GM19372 (cell line): ENCODE results near the gene G6PC3.
"Not testable (repeated sequence)": the region's sequence is repeated elsewhere in the genome, so short reads cannot be mapped to it uniquely, and the experiment has no call there.

Source experiments
- ATAC-seq: cut with Tn5 transposase; IDR thresholded peaks from one replicate; pipeline ENCODE4 v1.9.1; 2021; ENCODE audit warnings: mild to moderate bottlenecking, low read depth, moderate library complexity; ENCODE audit not compliant: unreplicated experiment

G6PC3 gene

DNA sequence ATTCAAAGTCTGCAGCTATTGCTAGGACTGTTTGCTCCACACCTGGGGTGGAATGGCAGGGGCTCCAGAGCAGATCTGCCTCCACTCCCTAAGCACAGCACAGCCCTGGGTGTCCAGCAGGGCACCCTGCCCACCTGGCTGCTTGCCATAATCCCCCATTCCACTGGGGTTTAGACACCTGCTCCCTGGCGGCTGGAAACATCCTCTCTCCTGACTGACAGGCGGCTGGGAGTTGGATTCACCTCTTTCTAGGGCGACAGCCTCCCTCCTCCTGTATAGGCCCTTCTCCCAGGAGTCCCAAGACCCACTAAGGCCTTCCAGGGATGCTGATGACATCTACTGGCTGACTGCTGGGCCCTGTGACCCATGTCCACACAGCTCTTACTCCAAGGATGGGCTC, 34.9 kb downstream of the G6PC3 start:
- no peak for ATAC-seq

DNA sequence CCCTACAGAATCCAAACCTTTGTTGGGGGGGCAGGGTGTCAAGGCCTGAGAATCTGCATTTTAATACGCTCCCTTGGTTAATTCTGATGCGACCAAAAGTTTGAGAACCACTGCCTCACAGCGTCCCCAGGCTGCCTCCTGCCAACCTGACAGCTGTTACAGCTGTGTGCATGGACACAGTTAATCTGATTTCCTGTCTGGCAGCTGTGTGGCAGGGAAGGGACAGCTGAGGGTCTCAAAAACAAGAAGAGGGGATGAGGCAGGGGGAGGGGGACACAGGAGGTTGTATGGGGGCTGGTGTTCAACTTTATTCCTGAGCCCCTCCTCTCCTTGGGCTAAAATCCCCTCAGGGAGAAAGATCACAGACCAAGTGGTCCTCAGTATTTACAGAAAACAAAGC, 35.4 kb downstream of the G6PC3 start:
- ATAC-seq: no peak

DNA sequence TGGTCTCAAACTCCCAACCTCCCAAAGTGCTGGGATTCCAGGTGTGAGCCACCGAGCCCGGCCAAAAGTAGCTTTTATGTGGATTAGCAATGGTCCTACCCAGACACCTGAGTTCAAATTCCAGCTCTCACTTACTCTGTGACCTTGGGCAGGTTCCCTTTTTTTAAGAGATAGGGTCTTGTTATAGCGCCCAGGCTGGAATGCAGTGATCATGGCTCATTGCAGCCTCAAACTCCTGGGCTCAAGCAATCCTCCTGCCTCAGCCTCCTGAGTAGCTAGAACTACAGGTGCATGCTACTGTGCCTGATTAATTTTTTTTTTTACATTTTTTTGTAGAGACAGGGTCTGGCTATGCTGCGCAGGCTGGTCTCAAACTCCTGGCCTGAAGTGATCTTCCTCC, 36.3 kb downstream of the G6PC3 start:
- no peak for ATAC-seq

DNA sequence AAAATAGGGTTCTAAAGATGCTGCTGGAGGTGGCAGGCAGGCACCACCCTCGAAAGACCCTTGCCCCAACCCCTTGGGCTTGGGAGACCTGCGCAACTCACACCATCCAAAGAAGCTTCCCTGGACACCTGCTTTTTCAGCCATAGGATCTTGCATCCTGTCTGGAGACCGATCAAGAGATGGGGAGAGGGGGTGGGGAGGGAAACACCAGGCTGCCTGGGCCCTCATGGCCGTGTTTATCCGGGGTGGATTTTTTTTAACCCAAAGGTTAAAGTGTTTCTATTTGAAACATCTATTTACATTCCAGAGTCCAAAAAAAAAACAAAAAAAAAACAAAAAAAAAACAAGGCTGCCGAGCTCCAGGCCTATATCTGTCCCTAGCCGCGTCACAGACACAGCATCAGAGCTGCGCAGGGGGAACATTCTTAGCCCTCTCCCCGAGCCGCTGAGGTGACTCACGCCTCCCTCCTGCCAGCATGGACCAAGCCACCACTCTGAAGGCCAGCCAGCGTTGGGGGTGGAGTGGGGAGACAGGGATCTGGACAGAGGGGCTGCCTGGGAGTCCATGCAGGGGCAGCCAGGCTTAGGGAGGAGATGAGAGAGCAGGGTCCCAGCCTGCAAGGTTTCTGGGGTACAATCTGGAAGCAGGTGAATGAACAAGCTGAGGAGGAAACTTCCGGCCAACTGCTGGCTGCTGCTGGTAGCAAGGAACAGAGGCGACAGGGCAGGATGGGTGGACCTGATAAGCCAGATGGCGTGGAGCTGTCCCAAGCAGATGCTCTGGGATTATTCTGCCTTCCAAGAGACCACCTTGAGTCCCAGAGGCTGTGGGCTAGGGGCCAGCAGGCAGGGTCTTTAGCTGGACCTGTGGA, 38.1 kb downstream of the G6PC3 start:
- no peak for ATAC-seq

DNA sequence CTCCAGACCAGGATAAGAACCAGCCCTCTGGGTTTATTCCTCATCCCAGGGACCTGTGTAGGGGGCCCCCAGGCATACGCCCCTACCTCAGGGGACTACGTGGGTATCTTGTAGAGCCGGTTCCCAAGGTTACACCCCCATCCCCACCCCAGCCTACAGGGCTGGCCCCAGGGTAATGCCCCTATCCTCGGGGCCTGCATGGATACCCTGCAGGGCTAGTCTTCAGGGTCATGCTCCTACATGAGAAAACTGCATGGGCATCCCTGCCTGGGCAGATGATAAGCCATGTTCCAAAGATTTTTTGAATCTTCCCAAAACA, 38.7 kb downstream of the G6PC3 start:
- ATAC-seq: no peak

DNA sequence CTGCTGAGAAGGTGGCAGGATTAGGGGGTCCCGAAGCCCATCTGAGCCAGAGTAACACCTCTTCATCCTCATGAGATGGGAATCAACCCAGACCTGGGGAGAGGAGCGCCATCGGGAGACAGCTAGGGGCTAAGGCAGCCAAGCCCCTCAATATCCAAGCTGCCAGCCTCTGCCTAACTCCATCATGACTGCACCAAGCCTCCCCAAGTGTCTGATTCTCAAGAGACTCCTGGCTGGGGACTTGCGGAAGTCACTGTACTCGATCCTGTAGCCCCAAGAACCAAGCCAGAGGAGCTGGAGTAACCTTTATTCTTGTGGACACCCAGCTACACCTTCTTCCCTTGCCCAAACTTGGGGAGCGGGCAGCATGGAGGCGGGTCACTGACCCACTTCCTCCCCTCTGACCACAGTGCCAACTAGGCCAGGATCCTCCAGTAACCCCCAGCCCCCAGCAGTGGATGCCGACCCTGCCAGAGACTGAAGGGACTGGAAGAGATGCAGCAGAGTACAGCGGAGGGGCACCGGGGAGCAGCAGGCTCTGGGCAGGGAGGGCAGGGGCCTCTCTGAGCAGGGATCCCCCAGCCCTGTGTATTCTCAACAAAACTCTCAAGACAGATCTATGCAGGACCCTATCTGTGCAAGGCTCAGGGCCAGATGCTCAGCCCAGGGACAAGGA, 39.6 kb downstream of the G6PC3 start:
- ATAC-seq: no peak

DNA sequence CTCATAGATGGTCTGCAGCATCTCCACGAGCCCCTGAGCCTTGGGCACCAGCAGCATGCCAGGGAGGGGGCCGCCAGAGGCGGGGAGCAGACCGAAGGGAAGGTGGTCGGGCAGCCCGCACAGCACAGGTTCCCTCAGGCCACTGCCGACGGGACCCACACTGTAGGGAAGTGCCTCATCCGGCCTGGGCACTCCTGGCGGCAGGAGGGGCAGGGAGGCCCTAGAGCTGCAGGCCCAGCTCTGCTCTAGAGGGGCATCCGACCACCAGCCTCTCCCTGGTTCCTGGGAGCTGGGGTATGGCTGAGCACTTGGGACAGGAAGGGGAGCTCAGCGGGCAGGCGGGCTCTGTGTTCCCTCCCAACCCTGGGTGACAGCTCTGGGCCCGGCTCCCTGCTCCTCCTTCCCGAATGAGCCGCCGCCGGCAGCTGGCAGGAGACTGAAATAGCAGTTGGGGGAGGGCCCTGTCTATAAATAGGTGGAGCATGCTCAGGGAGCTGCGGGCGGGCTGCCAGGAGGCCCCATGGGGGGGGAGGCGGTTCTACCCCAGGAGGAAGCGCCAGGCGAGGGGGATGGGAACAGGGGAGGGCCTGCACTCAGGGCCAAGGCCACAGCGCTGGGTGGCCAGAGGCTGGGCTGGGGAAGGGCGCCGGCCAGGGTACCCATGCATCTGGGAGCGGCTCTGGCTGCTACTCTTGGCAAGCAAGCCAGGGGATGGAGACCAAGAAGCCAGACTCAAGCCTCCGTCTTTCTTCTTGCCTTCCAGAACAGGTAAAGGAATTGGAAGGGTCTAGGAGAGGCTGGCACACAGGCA, 40.5 kb downstream of the G6PC3 start:
- no peak for ATAC-seq

DNA sequence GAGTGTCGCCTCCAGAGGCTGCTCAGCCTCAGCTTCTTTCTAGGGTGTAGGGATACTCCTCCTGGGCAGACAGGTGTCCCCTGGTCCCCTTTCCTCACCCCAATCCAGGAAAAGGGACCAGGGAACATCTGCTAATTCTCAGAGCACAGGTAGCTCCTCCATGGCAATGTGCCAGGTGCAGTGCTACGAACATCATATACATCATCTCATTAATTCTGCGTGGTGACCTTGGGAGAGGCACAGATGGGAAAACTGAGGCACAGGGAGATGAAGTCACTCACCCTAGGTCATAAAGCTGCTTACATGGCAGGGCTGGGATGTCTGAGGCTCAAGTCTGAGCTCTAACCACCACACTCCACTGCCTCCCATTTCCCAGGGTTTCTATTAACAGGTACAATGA, 41.2 kb downstream of the G6PC3 start:
- ATAC-seq: no peak

DNA sequence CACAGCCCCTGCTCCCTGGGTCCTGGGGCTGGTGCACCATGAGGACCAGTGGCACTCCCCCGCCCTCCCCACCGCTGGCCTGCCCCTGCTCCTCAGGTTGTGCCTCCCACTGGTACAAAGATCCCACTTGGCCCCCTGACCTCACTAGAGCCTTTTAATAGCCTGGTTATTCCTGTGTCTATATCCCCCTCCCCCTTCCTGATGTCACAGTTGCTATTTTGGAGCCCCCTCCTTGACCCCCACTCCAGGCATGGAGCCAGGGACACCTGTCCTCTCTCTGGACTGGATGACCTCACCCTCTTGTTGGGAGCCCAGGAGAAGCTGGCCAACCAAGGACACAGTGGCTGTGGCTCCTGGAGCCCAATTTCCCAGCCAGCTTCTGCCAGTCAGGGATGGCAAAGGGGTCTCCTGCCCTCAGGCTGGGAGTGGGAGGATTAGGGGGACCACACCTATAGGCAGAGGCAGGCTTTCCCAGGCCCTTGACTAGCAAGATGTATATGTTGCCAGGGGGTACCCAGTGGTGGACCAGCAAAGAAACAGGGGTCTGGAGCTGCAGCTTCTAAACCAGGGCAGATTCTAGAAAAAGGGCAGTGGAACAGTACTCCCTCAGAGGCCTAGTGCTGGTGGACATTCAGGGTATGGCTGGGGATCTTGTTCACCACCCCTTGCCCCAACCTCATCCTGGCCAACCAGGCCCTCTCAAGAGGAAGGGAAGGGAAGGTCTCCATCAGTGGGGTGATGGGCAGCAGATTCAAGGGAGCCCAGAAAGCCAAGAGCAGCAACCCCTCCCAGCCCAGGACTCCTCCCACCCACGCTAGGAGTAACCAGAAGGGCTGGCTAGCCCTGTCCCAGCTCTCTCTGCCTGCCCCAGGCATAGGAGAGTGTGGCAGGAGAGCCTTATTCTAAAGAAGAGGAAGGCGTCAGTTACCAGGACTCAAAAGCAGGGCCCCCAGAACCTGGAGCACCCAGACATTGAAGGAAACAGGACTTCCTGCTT, 42.0 kb downstream of the G6PC3 start:
- ATAC-seq: no peak

DNA sequence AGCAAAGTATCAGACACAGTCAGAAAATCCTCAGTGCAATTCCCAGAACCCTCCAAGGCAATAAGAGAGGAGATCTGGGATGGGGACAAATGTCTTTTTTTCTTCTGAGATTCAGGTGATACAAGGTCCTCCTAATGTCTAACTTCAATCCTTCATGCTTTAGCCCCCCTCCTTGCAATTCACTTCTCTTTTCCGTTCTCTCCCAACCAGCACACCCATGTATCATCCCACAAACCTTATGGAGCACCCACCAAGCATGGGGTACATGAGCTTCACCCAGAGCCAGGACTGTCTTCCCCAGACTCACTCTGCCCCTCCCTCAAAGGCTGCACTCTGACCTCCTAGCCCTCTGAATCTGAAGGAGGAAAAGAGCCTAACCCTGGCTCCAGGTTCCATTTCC, 42.8 kb downstream of the G6PC3 start:
- ATAC-seq: no peak

DNA sequence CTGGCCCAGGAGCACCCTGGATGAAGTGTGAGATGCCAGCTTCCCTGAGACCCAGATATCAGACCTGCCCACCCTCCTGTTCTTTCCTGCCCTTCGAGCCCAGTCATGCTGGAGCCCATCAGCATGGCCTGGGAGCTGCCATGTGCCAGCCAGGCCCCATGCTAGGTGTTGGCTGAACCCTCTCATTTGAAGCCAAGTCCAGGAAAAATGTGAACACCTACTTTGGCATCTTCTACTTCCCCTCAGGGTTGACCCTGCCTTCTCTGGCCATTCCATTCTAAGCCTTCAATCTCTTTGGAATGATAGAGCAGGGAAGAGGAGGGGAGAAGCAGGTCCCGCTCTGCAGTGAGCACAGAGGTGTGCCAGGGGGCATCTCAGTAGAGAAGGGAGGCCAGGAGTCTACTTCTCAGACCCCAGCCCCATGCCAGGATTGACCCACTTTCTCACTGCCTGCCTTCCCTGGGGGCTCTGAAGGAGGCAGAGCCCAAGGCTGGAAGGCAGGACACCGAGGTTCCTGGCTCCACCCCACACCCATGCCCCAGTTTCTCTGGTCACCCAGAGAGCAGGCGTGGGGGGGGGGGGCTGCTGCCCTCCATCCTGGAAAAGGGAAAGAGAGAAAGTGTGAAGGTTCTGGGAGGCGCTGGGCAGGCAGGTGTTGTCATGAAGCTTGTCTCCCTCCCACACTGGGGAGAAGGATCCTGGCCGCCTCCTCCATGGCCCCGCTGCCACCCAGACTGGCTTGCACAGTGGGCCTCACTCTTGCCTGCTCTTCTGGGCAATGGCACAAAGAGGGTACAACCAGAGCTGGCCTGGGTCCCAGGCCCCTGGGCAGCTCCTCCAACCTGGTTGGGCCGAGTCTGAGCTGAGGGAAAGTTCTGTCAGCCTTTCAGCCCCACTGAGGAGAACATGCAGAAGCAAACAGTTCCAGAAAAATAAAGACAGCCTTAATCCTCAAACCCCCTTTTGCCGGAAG, 43.6 kb downstream of the G6PC3 start:
- ATAC-seq: no peak

DNA sequence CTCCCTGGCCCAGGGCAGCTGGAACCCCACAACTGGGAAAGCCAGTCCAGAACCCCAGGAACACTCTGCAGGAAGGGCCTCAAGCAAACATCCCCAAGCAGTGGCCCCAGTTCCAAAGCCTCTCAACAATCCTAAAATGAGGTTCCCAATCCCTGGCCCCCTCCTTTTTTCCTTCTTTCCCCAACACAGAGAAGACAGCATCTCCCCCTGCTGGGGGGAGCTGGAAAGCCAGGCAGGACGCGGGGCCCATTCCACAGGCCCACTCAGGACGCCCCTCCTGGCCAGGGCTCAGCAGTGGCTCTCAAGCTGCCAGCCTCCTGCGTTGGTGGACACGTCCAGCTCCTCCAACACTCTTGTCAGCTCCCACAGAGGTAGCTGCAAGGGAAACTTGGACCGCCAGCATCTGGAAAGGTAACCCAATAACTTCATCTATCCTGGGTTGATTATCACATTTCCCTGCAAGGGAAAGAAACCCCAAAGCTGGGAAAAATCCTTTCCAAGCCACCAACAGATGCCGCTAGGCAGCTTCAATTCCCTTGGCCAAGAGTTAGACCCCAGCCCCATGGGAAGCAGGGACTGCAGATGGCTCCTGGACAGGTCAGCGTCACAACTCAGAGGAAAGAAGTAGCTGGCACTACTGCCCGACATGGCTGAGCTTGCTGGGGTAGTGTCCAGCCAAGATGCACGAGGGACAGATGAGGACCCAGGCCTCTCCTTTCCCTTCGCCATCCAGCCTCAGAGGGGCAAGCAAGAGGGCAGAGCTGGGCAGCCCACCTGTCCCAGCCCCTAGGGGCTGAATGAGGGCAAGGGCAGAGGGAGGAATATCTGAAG, 45.3 kb downstream of the G6PC3 start:
- ATAC-seq: no peak

DNA sequence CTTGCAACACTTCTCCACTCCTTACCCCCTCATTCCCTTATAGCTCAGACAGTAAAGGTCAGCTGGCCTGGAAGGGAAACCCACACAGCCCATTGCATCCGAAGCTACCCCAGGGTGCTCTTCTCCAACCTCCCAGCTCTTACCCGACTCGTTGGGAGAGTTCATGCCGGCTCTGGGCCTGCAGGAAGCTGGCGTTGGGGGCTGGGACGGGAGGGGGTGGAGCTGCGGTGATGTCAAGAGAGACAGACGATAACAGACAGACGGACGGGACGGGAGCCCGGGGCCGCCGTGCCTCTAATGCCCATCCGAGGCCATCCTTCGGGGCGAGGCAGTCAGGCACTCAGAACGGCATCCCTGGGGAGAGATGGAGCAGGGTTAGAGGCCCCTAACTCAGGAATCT, 46.8 kb downstream of the G6PC3 start:
- no peak for ATAC-seq

DNA sequence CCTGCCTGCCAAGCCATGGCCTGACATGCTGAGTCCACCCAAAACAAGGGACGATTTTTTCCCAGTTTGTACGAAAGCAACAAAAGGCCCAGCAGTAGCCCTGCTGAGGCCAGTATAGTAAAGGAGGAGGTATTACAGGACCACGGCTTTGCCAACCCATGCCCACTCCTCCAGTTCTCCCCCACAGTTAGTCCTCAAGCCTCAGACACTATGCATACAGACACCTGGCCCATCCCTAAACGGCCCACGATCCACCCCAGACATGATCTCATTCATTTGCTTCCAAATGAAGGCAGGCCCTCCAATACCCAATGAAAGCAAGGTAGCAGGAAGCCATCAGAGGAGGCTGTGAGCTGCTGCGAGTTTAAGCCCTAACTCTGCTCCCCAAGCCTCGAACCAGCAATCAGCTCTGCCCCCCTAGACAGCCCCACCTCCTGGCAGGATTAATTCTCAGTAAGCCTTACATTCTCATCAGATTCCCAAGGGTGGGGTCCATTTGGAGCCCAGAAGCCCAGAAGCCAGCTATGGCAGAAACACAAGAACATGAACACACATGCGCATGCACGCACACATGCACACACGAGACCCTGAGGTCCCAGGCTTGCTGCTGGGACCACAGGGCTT, 48.0 kb downstream of the G6PC3 start:
- ATAC-seq: no peak

DNA sequence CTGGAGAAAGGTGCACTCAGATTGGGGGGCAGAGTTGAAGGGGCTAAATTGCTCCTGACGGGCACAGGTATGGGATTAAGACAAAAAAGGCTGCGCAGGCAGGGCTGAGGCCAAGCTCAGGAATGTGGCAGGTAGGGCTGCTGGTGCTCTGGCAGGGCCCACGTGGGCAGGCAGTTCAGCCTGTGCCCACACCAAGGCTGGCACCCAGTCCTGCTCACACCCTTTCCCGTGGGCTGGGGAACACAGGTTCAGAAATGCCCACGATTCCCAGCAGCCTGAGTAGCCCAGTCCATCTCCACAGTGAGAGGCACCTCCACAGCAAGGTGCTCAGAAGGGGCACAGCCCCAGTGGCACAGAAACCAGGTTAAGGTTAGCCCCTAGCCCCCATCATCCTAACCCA, 48.5 kb downstream of the G6PC3 start:
- no peak for ATAC-seq

DNA sequence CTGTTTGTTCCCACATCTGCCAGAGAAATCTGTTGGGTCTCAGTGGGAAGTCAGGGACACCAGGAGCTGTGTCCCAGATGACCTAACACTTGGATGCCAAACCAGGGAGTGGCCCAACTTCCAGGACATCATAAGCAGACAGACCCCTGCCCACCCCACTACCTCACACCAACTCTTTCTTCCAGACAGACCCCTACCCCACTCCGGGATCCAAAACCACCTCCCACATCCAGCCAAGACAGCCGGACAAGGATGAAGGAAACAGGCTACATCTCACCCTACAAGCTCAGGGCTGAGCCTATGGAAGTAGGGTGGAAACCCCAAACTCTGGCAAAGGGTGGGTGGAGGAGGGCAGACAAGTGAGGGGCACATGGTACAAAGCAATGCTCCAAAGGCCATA, 49.3 kb downstream of the G6PC3 start:
- ATAC-seq: no peak

DNA sequence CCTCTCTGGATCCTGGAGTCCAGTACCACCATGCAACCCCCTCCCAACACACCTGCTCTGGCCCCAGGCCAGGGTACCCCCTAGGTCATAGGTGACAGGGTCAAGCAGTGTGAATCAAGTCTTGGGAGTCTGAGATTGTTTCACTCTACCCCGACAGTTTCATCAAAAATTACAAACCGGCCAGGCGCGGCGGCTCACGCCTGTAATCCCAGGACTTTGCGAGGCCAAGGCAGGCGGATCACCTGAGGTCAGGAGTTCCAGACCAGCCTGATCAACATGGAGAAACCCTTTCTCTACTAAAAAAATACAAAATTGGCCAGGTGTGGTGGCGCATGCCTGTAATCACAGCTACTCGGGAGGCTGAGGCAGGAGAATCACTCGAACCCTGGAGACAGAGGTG, 49.7 kb downstream of the G6PC3 start:
- not testable (repeated sequence) for ATAC-seq
